ENCODE measurements around the gene ZNF557.

Gene ZNF557

GRCh38 chr19:7074705-7075282 is 5.3 kb downstream of the ZNF557 start:
- DNase-seq (ENCODE audit: low read depth): no peak
- no peak for TF ChIP-seq CTCF (conservative IDR thresholded peaks at IDR 0.05; ENCODE audit: low read depth, low read length)
- no peak overlapping the region for H3K4me3 ChIP-seq (ENCODE audit: low read depth, low read length)

- no peak overlapping the region for H3K4me3 ChIP-seq (ENCODE audit: low read depth, low read length)
- DNase-seq (ENCODE audit: low read depth): no peak
- TF ChIP-seq CTCF (conservative IDR thresholded peaks at IDR 0.05; ENCODE audit: low read depth, low read length): no peak
Measured at GRCh38 chr19:7076151-7076550, 6.6 kb downstream of the ZNF557 start.

DNA sequence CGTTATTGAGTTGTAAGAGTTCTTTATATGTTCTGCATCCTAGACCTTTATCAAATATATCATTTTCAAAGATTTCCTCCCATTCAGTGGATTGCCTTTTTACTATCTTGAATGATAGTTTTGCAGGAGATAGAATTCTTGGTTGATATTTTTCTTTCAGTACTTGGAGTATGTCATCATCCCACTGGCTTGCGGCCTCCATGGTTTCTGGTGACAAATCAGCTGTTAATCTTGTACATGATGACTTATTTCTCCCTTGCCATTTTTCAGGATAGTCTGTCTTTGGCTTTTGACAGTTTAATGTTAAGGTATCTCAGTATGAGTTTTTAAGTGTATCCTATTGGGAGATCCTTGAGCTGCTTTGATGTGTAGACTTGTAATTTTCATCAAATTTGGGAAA is 8.5 kb downstream of the ZNF557 start:
- no peak overlapping the region for H3K4me3 ChIP-seq (ENCODE audit: low read depth, low read length)
- TF ChIP-seq CTCF (conservative IDR thresholded peaks at IDR 0.05; ENCODE audit: low read depth, low read length): no peak
- DNase-seq (ENCODE audit: low read depth): no peak

DNA sequence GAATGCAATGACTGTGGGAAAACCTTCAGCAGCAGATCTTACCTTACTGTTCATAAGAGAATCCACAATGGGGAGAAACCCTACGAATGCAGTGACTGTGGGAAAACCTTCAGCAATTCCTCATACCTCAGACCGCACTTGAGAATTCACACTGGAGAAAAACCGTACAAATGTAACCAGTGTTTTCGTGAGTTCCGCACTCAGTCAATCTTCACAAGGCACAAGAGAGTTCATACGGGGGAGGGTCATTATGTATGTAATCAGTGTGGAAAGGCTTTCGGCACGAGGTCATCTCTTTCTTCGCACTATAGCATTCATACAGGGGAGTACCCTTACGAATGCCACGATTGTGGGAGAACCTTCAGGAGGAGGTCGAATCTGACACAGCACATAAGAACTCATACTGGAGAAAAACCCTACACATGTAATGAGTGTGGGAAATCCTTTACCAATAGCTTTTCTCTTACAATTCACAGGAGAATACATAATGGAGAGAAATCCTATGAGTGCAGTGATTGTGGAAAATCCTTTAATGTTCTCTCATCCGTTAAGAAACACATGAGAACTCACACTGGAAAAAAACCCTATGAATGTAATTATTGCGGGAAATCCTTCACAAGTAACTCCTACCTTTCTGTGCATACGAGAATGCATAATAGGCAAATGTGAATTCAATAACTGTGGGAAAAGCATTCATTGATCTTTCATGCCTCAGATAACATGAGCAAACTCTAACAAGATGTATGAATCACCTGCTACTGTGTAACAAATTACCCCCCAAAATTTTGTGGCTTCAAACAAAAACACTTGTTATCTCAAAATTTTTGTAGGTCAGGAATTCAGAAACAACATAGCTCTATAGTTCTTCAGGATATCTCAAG is 13.8 kb downstream of the ZNF557 start:
- H3K4me3 ChIP-seq (ENCODE audit: low read depth, low read length): no peak overlapping the region
- peak; percentile 54 for DNase-seq (ENCODE audit: low read depth)
- TF ChIP-seq CTCF (conservative IDR thresholded peaks at IDR 0.05; ENCODE audit: low read depth, low read length): no peak

GRCh38 chr19:7088999-7089398 is 19.5 kb downstream of the ZNF557 start:
- no peak for DNase-seq (ENCODE audit: low read depth)
- TF ChIP-seq CTCF (conservative IDR thresholded peaks at IDR 0.05; ENCODE audit: low read depth, low read length): no peak
- H3K4me3 ChIP-seq (ENCODE audit: low read depth, low read length): no peak overlapping the region

DNA sequence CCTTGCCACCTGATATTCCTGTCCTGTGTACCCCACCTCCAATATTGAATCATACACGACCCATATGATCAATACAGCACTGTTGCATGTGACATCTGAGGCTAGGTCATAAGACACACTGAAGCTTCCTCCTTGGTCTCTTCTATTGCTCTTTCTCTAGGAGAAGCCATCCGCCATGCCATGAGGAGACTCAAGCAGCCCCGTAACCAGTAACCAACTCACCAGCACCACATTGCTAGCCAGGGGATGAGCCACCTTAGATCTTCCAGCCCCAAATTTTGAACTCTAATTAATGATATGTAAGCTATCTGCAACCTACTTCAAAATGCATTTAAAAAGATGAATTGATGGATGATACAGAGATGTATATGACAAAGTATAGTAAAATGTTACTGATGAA is 28.6 kb downstream of the ZNF557 start:
- no peak for TF ChIP-seq CTCF (conservative IDR thresholded peaks at IDR 0.05; ENCODE audit: low read depth, low read length)
- DNase-seq (ENCODE audit: low read depth): no peak
- no peak overlapping the region for H3K4me3 ChIP-seq (ENCODE audit: low read depth, low read length)
